NCI-H146 (cell line): ENCODE measurements around the gene GPBP1L1.

Source experiments
- DNase-seq: peaks from one replicate; lab custom pipeline; 2025; lab: John Stamatoyannopoulos, UW

Gene GPBP1L1

DNA sequence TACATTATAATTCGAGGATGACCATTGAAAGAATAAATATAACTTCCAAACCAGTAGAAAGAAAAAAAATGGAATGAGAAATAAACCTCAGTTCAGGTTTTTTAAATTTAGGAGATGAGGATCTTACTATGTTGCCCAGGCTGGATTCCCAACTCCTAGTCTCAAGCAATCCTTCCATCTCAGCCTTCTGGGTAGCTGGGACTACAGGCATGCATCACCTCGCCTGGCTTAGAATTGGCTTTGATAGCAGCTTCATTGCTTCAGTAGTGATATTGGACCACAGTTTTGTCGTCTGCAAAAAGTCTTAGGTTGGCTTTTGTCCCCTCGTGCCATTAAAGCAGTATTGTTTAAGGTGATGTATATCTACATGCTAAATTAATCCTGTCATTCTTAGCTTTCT, 99.6 kb downstream of the GPBP1L1 start:
- no peak for DNase-seq

DNA sequence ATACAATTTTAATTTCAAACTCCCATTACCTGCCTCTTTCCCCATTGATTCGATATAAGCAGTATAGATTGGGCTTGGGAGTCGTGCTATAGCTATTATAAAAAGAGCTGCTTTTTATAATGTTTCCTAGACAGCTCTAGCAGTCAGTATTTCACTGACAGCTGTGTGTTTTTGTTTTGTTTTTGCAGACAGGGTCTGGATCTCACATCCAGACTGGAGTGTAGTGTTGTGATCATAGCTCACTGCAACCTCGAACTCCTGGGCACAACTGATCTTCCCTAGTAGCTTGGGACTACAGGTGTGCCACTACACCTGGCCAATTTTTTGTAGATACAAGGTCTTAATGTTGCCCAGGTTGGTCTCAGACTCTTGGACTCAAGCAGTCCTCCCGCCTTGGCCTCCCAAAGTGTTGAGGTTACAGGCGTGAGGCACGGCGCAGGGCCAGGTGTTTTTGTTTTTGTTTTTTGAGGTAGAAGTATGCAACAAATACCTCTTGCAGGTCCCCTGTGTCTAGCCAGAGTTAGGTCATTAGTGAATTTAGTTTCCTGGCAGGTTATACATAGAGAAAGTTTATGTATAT, 100.7 kb downstream of the GPBP1L1 start:
- no peak for DNase-seq

DNA sequence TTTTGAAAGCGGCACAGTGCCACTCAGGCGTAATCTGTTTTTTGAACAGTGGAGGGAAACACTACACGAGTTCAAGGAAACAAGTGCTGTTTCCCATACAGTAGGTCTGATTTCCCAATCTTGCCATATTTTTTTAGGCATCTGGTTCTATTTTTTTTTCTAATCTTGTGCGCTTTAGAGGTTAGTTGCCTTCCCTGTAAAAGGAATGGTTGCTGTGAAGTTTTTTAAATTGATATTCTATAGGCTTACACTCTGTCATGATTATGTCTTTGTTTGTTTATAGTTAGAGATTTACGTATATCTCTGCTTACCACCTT, 101.3 kb downstream of the GPBP1L1 start:
- no peak for DNase-seq

DNA sequence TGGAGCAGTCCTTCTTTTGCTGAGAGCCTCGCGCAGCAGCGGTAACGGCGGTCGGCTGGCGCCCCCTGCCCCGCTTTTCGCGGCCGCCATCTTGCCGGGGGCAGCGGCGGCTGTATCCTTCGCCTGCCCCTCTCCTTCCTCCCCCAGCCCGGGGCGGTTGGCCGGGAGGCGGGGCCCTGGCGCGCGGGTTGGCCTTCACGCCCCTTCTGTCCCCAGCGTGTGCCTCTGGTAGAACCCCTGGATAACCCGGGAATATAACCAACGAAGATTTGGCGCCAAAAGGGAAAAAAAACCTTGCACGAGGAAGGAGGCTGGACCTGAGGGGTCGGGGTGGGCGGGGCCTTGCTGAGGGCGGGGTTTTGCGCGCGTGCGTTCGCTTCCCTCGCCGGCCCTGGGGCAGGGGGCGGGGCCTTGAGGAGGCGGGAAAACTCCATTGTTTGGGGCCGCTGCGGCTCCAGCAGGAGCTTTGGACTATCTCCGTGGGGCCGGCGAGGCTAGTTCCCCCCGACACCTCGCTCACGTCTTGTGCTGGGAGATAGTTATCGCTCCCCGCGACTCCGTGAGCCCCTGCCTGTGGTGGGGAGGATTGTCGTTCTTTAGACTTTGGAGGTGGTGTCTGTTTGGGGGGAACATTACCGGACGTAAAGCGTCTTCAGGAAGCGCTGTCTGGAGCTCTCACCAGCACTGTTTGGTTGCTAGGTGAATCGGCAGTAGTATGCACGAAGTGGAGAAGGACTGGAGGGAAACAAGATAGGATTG, 101.8 kb downstream of the GPBP1L1 start:
- peak; percentile 91 for DNase-seq

DNA sequence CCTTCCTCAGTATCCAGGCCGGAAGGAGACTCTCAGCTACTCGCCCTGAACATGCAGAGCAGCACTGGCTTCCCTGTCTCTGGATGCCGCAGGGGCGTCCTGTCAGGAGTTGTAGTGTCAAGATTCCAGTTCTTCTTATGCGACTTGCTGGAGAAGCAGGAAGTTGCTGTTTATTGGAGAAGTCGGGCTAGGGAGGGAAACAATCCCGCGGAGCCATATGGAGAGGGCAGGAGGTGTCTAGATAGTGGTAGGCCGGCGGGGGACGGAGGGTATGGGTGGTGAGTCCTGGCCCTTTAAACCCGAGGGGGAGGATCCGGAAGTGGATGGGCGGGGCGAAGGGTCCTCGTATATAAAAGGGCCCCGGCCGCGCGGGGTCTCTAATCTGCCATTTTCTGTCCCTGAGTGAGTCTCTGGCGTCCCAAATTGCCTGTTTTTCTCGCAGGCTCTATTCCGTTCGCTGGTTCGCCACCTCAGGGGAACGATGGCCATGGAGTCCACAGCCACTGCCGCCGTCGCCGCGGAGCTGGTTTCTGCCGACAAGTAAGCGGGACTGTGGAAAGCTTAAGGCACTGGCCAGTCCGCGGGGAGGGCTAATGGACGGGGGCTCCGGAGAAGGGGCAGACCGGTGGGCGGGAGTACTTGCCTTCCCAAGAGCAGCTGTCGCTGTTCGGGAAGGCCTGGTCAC, 102.5 kb downstream of the GPBP1L1 start, which contains the start of gene NASP:
NASP (plus strand) TSS at position 376 of the 685 bp plus-strand sequence; CDS start at position 482, 106 bp downstream.
- peak; percentile 79 for DNase-seq

DNA sequence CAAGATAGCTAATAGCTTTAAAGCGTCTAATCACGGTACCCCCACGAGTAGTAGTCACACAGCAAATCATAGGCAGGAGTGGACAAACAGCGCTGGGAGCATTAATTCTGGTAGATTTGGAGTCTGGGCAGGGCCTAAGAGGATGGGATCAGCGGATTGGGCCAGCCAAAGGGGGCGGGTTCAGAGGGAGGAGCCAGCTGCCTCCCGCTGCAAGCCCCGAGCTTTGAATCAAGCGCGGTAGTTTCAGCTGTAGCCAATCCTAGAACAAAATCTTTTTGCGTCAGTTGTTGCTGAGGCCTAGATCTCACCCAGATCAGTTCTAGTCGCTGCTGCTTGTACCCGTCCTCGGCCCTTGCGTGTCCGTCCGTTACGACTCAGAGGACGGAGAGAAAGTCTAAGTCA, 103.1 kb downstream of the GPBP1L1 start:
- peak; percentile 91 for DNase-seq
